ENCODE measurements around the gene CENPU. TPM values are rescaled to one million over a fixed set of nuclear protein-coding genes. Genes with fewer than 3 reads are reported as not detected.

The CENPU gene
- total and polyA plus RNA-seq, 2 of the 8 experiments (the other 6 are each of a cell fraction or from before 2014, with no cell fraction given): 32.1 to 122 TPM

GRCh38 chr4:184715526-184715925 is 18.4 kb downstream of the CENPU start (continued):
- TF ChIP-seq SAP30 (IDR thresholded peaks at IDR 0.05; ENCODE audit: insufficient read depth, insufficient replicate concordance, low read length): no peak
- no peak for TF ChIP-seq TCF12 (IDR thresholded peaks at IDR 0.05; ENCODE audit: low read depth, low read length)

All from H1 (cell line).